Fibroblast of lung (primary cell): ENCODE measurements around the gene ATP2B2.

Source experiments
- EZH2 ChIP-seq: IDR thresholded peaks from 2 replicates; pipeline ENCODE4 v1.5.1; 2012; ENCODE audit warnings: low read length, control low read depth, mild to moderate bottlenecking; ENCODE audit errors: missing control alignments
- TF ChIP-seq, protein P1 (sequence below), 2 donors: IDR thresholded peaks in 1 of 2; conservative IDR thresholded peaks in 1 of 2; 1 replicate in 1 of 2; 2 replicates in 1 of 2; pipeline ENCODE4 v1.5.1; 2011 to 2012; ENCODE audit warnings: low read length in 2 of 2, control low read depth in 1 of 2, inconsistent platforms in 1 of 2, low read depth in 1 of 2, mild to moderate bottlenecking in 1 of 2

GRCh38 chr3:10364806-10365205, 140.6 kb downstream of the ATP2B2 start:
- TF ChIP-seq, protein P1, sequence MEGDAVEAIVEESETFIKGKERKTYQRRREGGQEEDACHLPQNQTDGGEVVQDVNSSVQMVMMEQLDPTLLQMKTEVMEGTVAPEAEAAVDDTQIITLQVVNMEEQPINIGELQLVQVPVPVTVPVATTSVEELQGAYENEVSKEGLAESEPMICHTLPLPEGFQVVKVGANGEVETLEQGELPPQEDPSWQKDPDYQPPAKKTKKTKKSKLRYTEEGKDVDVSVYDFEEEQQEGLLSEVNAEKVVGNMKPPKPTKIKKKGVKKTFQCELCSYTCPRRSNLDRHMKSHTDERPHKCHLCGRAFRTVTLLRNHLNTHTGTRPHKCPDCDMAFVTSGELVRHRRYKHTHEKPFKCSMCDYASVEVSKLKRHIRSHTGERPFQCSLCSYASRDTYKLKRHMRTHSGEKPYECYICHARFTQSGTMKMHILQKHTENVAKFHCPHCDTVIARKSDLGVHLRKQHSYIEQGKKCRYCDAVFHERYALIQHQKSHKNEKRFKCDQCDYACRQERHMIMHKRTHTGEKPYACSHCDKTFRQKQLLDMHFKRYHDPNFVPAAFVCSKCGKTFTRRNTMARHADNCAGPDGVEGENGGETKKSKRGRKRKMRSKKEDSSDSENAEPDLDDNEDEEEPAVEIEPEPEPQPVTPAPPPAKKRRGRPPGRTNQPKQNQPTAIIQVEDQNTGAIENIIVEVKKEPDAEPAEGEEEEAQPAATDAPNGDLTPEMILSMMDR (conservative IDR thresholded peaks at IDR 0.05 in 1 of 2, IDR thresholded peaks at IDR 0.05 in 1 of 2; ENCODE audit: low read depth in 1 of 2, low read length in 2 of 2): no peak
- TF ChIP-seq EZH2: no peak
